Measurements from ENCODE around the gene SH3GL1.
"Not testable (repeated sequence)": the region's sequence is repeated elsewhere in the genome, so short reads cannot be mapped to it uniquely, and the experiment has no call there.

SH3GL1 gene

GRCh38 chr19:4342615-4343369, 57.6 kb downstream of the SH3GL1 start:
- peak; percentile 100 for DNase-seq (ENCODE audit: low spot score)

GRCh38 chr19:4342314-4342614, 58.1 kb downstream of the SH3GL1 start:
- no peak for DNase-seq (ENCODE audit: low spot score)

GRCh38 chr19:4338441-4339355, 61.6 kb downstream of the SH3GL1 start, which contains the start of gene STAP2:
Gene STAP2 (minus strand): TSS chr19:4338827. CDS start chr19:4338753, 74 bp downstream.
- no peak for DNase-seq (ENCODE audit: low spot score)

GRCh38 chr19:4337906-4338440, 62.4 kb downstream of the SH3GL1 start:
- DNase-seq (ENCODE audit: low spot score), result no peak

GRCh38 chr19:4334929-4335570, 65.3 kb downstream of the SH3GL1 start:
- DNase-seq (ENCODE audit: low spot score), result no peak

- no peak for DNase-seq (ENCODE audit: low spot score)
These were observed 70.5 kb downstream of the SH3GL1 start for GRCh38 chr19:4329858-4330257.

- not testable (repeated sequence) for DNase-seq (ENCODE audit: low spot score)
These were observed 71.2 kb downstream of the SH3GL1 start for GRCh38 chr19:4328991-4329681.

GRCh38 chr19:4328243-4328990, 71.9 kb downstream of the SH3GL1 start:
- DNase-seq (ENCODE audit: low spot score), result peak; percentile 87

- DNase-seq (ENCODE audit: low spot score), result no peak
These were observed 72.5 kb downstream of the SH3GL1 start for GRCh38 chr19:4327877-4328242.

- peak; percentile 21 for DNase-seq (ENCODE audit: low spot score)
These were observed 73.0 kb downstream of the SH3GL1 start for GRCh38 chr19:4327252-4327876.

- DNase-seq (ENCODE audit: low spot score), result no peak
These were observed 73.5 kb downstream of the SH3GL1 start for GRCh38 chr19:4326837-4327251.

- DNase-seq (ENCODE audit: low spot score), result no peak
These were observed 74.0 kb downstream of the SH3GL1 start for GRCh38 chr19:4326215-4326836.

- no peak for DNase-seq (ENCODE audit: low spot score)
These were observed 76.1 kb downstream of the SH3GL1 start for GRCh38 chr19:4324228-4324627.

- DNase-seq (ENCODE audit: low spot score), result no peak
These were observed 76.7 kb downstream of the SH3GL1 start for GRCh38 chr19:4323692-4324091.

GRCh38 chr19:4322942-4323665, 77.2 kb downstream of the SH3GL1 start:
- DNase-seq (ENCODE audit: low spot score), result no peak

GRCh38 chr19:4320419-4320818, 79.9 kb downstream of the SH3GL1 start:
- no peak for DNase-seq (ENCODE audit: low spot score)

GRCh38 chr19:4319067-4319718, 81.2 kb downstream of the SH3GL1 start:
- DNase-seq (ENCODE audit: low spot score), result no peak

- DNase-seq (ENCODE audit: low spot score), result no peak
These were observed 81.9 kb downstream of the SH3GL1 start for GRCh38 chr19:4318460-4318859.

GRCh38 chr19:4316956-4317355, 83.4 kb downstream of the SH3GL1 start:
- no peak for DNase-seq (ENCODE audit: low spot score)

All from pons (tissue), 1 donor.